OCI-LY1 (cell line): ENCODE measurements around the gene SUMO1.

Experiments used
- EZH2 ChIP-seq: fragments of 200-600 bp; sonication (generic), shearing (Covaris generic); IDR thresholded peaks from 2 replicates; pipeline ENCODE4 v1.8.0; 2017; ENCODE audit warnings: borderline replicate concordance, mixed run types, mild to moderate bottlenecking, antibody characterized with exemption, low read length, moderate library complexity, mixed read lengths
- TF ChIP-seq, protein P1 (sequence below): fragments of 200-600 bp; sonication (generic), shearing (Covaris generic); IDR thresholded peaks from 2 replicates; pipeline ENCODE4 v1.5.1; 2017; ENCODE audit warnings: mild to moderate bottlenecking, antibody characterized with exemption, low read length, moderate library complexity, mixed read lengths

GRCh38 chr2:202157211-202157990 lies 81.0 kb downstream of the SUMO1 start:
- TF ChIP-seq, protein P1, sequence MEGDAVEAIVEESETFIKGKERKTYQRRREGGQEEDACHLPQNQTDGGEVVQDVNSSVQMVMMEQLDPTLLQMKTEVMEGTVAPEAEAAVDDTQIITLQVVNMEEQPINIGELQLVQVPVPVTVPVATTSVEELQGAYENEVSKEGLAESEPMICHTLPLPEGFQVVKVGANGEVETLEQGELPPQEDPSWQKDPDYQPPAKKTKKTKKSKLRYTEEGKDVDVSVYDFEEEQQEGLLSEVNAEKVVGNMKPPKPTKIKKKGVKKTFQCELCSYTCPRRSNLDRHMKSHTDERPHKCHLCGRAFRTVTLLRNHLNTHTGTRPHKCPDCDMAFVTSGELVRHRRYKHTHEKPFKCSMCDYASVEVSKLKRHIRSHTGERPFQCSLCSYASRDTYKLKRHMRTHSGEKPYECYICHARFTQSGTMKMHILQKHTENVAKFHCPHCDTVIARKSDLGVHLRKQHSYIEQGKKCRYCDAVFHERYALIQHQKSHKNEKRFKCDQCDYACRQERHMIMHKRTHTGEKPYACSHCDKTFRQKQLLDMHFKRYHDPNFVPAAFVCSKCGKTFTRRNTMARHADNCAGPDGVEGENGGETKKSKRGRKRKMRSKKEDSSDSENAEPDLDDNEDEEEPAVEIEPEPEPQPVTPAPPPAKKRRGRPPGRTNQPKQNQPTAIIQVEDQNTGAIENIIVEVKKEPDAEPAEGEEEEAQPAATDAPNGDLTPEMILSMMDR, result no peak
- TF ChIP-seq EZH2, result no peak
